ENCODE results near the gene EEF1G.
A peak's percentile ranks its signal among the peaks of the same experiment; 100 is the strongest.
"Not testable (repeated sequence)": the region's sequence is repeated elsewhere in the genome, so short reads cannot be mapped to it uniquely, and the experiment has no call there.

The EEF1G gene

GRCh38 chr11:62553080-62553838 lies 20.4 kb downstream of the EEF1G start:
- DNase-seq: peak in 1 of 2 experiments; percentile 36

- no peak for DNase-seq
These were observed 21.1 kb downstream of the EEF1G start for GRCh38 chr11:62552485-62553079.

DNA sequence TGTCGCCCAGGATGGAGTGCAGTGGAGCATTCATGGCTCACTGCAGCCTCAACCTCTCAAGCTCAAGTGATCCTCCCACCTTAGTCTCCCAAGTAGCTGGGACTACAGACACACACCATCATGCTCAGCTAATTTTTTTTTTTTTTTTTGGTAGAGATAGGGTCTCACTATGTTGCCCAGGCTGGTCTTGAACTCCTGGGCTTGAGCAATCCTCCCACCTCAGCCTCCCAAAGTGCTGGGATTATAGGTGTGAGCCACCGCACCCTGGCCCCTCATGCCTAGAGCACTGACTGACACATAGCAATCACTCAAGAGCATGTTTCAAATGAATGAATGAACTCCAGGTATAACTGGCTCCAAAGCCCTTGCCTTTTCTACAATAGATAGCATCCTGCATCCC lies 23.2 kb downstream of the EEF1G start:
- not testable (repeated sequence) for DNase-seq

- no peak for DNase-seq
These were observed 25.0 kb downstream of the EEF1G start for GRCh38 chr11:62548545-62549335.

DNA sequence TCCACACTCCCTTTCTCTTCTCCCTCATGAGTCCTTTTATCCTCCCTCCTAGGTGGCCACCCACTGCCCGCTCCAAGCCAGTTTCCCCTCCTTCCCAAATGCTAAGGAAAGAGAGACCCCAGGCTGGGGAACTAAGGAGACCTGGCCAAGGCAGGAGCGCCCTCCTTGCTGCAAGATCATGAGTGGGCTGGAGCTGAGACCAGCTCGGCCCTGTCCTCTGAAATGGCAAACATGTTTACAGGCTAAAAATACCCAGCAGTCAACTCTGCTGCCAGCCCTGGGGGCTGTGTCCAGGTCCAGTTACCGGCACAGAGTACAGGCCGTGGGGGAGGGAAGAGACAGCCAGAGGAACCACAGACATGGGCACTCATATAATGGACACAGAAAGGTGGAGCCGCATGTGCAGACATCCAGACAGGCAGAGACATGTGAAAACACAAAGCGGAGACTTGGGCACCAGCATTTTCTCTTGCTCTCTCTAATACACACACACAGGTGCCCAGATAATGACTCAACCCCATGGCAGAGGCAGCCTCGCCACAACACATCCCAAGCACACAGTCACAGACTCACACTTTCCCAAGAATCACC lies 25.9 kb downstream of the EEF1G start:
- no peak for DNase-seq

DNA sequence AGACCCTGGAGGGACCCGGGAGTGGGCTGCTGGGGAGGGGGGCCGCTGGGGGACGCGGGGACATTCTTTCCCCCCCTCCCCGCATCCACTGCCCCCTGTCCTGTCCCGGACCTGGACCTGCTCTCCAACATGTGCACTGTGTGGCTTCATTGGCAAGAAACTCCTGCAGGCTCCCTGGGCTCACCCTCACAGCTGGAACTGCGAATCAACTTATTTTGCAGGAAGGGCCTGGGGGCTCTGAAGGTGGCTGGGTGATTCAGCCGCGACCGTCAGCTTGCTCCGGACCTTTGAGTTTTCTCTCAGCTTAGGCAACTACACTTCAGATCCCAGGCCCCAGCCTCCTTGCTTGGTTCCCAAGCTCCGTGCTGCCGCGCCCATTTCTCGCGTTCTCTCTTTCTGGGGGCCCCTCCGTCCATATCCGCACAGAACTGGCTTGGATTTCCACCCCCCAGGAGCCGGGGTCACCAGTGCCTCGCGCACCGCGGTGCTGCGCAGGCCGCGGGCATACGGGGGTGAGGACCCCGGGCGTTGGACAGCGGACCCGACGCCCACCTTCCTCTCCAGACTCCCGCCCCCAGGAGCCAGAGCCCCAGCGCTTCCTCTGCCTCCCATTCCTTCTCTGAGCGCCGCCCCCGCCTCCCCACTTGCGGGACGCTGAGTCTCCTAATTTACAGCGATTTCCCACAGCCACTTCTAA lies 26.6 kb downstream of the EEF1G start:
- no peak for DNase-seq

DNA sequence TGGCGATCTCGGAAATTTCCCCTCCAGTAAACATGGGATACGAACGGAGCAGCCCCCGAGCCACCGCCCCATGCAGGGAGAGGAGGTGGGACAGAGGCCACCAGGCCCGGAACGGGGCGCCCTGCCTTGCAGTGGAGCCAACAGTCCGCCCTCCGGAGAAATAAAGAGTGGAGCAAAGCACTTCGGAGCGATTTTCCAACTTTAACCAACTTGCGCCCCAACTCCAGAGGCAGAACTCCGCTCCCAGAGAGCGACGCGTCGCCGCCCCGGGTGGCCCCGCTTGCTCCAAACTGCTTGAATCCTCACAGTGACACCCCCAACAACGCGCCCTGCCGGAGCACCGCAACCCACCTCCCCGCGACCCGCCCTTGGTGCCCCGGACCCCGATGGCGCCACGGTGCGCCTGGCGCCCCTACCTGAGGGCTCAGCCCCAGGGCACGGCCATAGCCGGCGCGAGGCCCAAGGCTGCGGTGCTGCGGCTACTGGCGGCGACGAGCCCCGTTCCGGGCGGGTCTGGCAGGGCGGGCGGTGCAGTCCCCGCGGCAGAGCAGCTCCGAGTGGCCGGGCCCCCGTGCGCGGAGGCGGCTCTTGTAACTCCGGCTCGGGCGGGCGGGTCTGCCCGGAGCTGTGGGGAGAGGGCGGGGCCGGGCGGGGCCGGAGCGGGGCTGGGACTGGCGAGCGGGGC lies 27.3 kb downstream of the EEF1G start, which contains the start of gene AHNAK:
Gene AHNAK, minus strand, starts transcription at position 563 of the 685 bp plus-strand sequence. CDS start 10,708 bp downstream, outside the sequence.
- peak in 1 of 2 experiments; percentile 38 for DNase-seq

- peak; percentile 62 to 68 for DNase-seq
These were observed 28.1 kb downstream of the EEF1G start for GRCh38 chr11:62545437-62546243.

GRCh38 chr11:62544581-62545436 lies 28.9 kb downstream of the EEF1G start:
- no peak for DNase-seq

DNA sequence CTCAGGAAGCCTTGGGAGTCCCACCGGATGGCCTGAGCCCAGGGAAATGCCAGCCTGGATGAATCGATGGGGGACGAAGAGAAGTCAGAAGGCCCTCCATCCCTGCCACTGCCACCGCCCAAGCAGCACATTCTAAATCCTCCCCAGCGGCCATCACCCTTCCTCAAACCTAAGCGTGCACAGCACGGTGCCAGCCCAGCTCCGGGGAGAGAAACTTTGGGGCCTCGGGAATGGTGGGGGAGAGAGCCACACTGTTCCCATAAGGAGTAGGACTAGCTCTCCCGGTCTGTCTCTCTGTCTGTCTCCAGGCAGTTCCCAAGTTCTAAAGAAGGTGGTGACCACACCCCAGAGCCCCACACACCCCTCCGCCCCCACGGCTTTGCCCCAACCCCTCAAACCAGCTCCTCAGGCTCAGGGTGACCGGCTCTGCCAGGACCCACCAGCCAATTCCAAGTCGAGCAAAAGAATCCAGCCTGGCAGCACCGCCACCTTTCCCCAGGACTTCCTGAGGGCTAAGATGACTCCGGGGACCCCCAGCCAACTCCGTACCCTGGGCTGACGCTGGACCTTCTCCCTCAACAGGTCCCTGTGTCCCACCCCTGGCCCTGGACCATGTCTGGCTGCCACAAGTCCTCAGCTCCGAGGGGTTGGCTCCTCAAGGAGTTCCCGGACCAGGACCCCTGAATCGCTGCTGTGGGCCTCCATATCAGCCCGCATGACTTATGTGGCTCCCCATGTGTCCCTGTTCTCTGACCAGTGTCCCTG lies 29.8 kb downstream of the EEF1G start:
- no peak for DNase-seq

DNA sequence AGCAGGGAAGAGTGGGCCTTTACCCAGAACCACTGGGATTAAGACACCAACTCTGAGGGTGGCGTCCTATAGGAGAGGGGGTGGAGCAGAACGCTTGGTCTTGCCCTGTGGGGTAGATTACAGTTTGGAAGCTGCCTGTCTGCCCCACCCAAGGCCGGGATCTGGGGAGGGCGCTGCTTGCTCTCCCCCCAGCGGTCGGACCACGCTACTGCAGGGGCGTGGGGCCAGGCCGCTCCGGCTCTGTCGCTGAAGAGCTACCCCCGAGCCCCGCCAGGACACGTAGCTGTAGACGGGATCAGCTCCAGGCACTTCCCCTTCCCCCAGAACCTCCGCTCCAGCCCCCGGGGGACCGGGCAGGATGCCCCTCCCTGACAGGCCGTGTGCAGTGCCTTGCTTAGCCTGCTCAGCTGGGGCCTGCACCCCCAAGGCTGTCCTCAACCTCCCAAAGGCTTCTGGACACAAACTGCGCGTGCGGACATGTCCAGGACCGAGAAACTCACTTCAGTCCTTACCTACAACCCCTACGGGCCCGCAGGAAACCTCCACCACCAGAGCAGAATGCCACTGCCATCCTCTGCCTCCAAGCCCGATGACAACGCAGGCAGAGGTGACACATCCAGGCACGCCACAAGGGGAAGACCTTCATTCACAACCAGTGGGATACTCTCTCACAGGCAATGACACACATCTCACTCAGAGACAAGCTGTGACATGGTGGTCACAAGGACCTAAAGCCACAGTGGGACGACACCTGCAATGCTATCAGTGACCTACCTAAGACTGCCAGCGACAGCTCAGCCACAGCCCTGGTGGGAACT lies 30.7 kb downstream of the EEF1G start:
- DNase-seq: peak; percentile 60 to 64

DNA sequence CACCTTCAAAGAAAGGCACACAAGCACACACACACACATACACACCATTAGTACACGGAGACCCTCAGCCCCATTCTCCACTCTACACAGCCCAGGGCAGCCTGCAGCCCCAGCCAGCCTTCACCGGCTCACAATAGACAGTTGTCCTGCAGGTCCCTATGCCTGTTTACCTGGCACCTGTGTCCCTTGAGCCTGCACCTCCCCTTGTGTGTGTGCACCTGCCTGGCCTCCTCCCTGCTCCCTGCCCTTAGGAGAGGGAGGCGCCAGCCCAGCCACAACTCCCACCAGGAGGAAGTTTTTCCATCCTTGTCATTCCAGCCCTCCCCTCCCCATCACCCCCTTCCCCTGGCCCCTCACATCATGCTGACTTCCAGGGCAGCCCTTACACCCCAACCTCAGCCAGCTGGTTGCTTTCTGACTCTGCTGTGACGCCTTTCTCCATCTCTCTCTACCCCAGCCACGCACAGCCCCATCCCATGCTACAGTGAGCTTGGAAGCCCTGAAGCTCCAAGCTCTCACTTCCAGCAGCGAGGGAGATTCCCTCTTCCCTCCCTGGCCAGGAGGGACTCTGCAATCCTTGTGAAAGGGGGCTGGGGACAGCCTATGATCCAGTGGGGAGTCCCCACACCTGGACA lies 31.5 kb downstream of the EEF1G start:
- no peak for DNase-seq

DNA sequence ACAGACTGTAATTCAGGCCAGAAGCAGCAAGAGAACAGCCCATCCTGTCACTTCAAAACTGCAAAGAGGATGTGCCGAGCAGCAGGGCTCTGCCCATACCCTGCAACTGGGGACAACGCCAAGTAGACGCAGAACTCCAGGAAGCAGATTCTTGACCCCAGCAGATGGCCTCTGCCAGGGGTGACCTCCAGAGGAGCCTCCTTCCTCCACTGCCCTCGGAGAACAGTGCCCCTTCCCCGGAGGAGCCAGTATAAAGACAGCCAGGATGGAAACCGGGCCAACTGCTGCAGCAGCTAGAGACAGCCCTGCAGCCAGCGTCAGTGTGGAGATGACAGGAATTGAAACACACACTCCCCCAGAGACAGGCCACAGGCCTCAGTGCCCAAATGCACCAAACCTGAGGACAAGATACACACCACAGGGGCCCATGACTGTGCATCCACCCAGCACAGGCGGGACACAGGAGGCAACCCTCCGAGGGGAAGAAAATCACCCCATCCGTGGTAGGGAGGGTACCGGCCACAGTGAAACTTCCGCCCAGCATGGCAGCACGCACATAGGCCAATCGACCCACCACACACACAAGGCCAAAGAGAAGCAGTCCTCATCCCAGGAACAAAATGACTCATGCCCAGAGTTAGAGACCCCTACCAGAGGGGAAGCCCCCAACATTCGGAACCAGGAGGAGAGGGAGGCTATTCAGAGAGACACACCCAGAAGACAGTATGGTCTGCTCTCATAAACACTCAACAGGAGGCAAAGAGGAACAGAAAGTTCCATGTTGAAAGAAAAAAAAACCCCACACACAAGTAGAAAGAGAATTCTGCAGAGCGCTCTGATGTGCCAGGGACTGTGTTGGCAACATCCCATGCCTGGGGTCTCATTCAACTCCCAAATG lies 32.6 kb downstream of the EEF1G start:
- no peak for DNase-seq

- peak; percentile 34 to 53 for DNase-seq
These were observed 34.3 kb downstream of the EEF1G start for GRCh38 chr11:62539238-62539925.

- no peak for DNase-seq
These were observed 35.0 kb downstream of the EEF1G start for GRCh38 chr11:62538470-62539237.

Measured in activated CD4-positive, alpha-beta T cell treated with anti-CD3 and anti-CD28 coated beads, Interleukin-2, amount 50 U/mL, for 4 hours (primary cell).